ENCODE results near the gene LSS. TPM values are rescaled to one million over a fixed set of nuclear protein-coding genes. Genes with fewer than 3 reads are reported as not detected.

LSS gene
- total and polyA plus RNA-seq, 2 experiments from 2014 or later = 55.0 to 237 TPM

DNA sequence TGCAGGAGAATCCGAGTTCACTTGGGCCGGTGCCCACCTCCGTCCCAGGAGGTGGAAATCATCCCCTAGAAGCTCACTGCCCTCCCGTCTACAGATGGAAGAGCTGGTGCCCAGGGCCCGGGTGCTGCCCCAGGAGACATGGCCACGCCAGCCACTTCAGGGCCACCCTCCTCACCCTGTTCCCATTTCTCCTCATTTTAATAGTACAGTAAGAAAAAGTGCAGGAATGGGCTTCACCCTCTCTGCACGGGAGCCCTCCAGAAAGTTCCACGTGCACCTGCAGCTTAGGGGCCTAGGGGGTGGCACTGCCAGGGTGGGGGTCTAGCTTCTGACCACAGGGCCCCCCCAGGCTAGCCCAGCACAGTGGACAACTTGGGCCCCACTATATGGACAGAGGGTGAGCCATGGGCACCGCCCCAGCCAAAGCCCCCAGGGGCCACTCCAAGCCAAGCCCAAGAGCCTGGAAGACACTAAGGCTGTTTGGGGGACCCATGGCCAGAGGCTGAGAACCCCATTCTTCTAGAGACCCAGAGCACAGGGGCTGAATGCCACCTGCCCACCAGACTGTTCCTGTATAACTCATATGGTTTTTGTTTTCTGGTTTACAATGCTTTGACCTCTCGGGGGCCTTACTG, 69.8 kb downstream of the LSS start (continued):
- no peak for TF ChIP-seq CREB1 (CRISPR knock-in tag; IDR thresholded peaks at IDR 0.05; ENCODE audit: low read depth)
- no peak for TF ChIP-seq JUNB (IDR thresholded peaks at IDR 0.05; ENCODE audit: unreplicated experiment)
- no peak for TF ChIP-seq ZNF331 (CRISPR knock-in tag; IDR thresholded peaks at IDR 0.05; ENCODE audit: low read depth)
- TF ChIP-seq EZH2phosphoT487 (IDR thresholded peaks at IDR 0.05; ENCODE audit: unreplicated experiment) = no peak
- TF ChIP-seq, protein P1, sequence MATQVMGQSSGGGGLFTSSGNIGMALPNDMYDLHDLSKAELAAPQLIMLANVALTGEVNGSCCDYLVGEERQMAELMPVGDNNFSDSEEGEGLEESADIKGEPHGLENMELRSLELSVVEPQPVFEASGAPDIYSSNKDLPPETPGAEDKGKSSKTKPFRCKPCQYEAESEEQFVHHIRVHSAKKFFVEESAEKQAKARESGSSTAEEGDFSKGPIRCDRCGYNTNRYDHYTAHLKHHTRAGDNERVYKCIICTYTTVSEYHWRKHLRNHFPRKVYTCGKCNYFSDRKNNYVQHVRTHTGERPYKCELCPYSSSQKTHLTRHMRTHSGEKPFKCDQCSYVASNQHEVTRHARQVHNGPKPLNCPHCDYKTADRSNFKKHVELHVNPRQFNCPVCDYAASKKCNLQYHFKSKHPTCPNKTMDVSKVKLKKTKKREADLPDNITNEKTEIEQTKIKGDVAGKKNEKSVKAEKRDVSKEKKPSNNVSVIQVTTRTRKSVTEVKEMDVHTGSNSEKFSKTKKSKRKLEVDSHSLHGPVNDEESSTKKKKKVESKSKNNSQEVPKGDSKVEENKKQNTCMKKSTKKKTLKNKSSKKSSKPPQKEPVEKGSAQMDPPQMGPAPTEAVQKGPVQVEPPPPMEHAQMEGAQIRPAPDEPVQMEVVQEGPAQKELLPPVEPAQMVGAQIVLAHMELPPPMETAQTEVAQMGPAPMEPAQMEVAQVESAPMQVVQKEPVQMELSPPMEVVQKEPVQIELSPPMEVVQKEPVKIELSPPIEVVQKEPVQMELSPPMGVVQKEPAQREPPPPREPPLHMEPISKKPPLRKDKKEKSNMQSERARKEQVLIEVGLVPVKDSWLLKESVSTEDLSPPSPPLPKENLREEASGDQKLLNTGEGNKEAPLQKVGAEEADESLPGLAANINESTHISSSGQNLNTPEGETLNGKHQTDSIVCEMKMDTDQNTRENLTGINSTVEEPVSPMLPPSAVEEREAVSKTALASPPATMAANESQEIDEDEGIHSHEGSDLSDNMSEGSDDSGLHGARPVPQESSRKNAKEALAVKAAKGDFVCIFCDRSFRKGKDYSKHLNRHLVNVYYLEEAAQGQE (IDR thresholded peaks at IDR 0.05; ENCODE audit: unreplicated experiment) = no peak
- TF ChIP-seq ZNF114 (CRISPR knock-in tag; IDR thresholded peaks at IDR 0.05) = no peak

DNA sequence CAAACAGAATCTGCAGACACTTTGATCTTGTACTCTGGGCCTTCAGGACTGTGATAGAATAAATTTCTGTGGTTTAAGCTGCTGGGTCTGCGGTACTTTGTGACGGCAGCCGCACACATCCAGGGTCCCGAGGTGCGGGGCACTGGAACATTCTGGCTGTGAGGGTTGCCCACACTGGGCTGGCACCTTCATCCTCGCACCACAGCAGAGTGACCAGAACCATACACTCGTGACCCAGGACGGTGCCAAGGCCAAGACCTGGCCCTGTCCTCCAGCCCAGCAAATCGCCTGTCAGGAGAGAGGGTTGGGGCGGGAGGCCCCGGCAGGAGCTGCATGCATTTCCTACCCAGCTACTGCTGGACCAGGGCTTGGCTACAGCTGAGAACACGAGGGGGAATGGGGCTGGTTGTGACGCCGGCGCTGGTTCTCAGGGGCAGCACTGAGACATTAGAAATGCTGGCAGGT, 70.6 kb downstream of the LSS start:
- peaks cover 25% of the 10 kb centered on the region for H3K27me3 Mint-ChIP-seq (ENCODE audit: insufficient read depth, low read depth, poor library complexity)
- H3K4me2 ChIP-seq = no peak overlapping the region
- DNase-seq (ENCODE audit: low spot score) = no peak
- no peak overlapping the region for H3K4me3 ChIP-seq
- H3K27me3 ChIP-seq (ENCODE audit: insufficient read depth) = no peaks in the 10 kb centered on the region
- no peaks in the 10 kb centered on the region for H3K9me2 ChIP-seq (ENCODE audit: insufficient read depth)
- no peaks in the 10 kb centered on the region for H4K20me1 ChIP-seq (replicated peaks; ENCODE audit: insufficient read depth)
- no peak for ATAC-seq
- H3K9me3 Mint-ChIP-seq = peaks cover 16% of the 10 kb centered on the region
- peaks cover 35% of the 10 kb centered on the region for H3K36me3 Mint-ChIP-seq (ENCODE audit: low read depth)
- no peak overlapping the region for H3K27ac Mint-ChIP-seq
- H3K36me3 ChIP-seq (ENCODE audit: insufficient read depth) = no peaks in the 10 kb centered on the region
- H3K27ac ChIP-seq (ENCODE audit: low read depth) = no peak overlapping the region
- no peaks in the 10 kb centered on the region for H3K4me1 Mint-ChIP-seq
- H3K4me1 ChIP-seq (ENCODE audit: insufficient read depth) = no peaks in the 10 kb centered on the region; the same call in 1 of the 2 replicates
- H3K4me3 Mint-ChIP-seq = no peak overlapping the region
- 0 out of 2 replicates have a peak, but pooled peaks cover 4% of the 10 kb centered on the region for H3F3A ChIP-seq (replicated peaks; ENCODE audit: low read depth)
- H2AFZ ChIP-seq = no peak overlapping the region
- no peaks in the 10 kb centered on the region for H3K79me2 ChIP-seq (replicated peaks; ENCODE audit: insufficient read depth)
- TF ChIP-seq, protein P2, sequence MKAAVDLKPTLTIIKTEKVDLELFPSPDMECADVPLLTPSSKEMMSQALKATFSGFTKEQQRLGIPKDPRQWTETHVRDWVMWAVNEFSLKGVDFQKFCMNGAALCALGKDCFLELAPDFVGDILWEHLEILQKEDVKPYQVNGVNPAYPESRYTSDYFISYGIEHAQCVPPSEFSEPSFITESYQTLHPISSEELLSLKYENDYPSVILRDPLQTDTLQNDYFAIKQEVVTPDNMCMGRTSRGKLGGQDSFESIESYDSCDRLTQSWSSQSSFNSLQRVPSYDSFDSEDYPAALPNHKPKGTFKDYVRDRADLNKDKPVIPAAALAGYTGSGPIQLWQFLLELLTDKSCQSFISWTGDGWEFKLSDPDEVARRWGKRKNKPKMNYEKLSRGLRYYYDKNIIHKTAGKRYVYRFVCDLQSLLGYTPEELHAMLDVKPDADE (IDR thresholded peaks at IDR 0.05) = no peak
- TF ChIP-seq ZNF114 (CRISPR knock-in tag; IDR thresholded peaks at IDR 0.05) = no peak
- no peak for TF ChIP-seq ZNF331 (CRISPR knock-in tag; IDR thresholded peaks at IDR 0.05; ENCODE audit: low read depth)
- no peak for TF ChIP-seq JUNB (IDR thresholded peaks at IDR 0.05; ENCODE audit: unreplicated experiment)
- TF ChIP-seq EZH2 (IDR thresholded peaks at IDR 0.05; ENCODE audit: low read depth, unreplicated experiment) = no peak
- TF ChIP-seq, protein P3, sequence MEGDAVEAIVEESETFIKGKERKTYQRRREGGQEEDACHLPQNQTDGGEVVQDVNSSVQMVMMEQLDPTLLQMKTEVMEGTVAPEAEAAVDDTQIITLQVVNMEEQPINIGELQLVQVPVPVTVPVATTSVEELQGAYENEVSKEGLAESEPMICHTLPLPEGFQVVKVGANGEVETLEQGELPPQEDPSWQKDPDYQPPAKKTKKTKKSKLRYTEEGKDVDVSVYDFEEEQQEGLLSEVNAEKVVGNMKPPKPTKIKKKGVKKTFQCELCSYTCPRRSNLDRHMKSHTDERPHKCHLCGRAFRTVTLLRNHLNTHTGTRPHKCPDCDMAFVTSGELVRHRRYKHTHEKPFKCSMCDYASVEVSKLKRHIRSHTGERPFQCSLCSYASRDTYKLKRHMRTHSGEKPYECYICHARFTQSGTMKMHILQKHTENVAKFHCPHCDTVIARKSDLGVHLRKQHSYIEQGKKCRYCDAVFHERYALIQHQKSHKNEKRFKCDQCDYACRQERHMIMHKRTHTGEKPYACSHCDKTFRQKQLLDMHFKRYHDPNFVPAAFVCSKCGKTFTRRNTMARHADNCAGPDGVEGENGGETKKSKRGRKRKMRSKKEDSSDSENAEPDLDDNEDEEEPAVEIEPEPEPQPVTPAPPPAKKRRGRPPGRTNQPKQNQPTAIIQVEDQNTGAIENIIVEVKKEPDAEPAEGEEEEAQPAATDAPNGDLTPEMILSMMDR (conservative IDR thresholded peaks at IDR 0.05; ENCODE audit: low read depth in 2 of 2) = no peak
- no peak for TF ChIP-seq ZNF462 (CRISPR knock-in tag; IDR thresholded peaks at IDR 0.05)
- no peak for TF ChIP-seq CREB1 (CRISPR knock-in tag; IDR thresholded peaks at IDR 0.05; ENCODE audit: low read depth)
- TF ChIP-seq STAT1 (IDR thresholded peaks at IDR 0.05; ENCODE audit: unreplicated experiment) = no peak
- TF ChIP-seq EZH2phosphoT487 (IDR thresholded peaks at IDR 0.05; ENCODE audit: unreplicated experiment) = no peak
